DOHH2 (cell line): ENCODE results near the gene METAP1D.

Source experiments
- H3F3A ChIP-seq: fragments of 200-600 bp; sonication (generic), shearing (Covaris generic); 2 replicates; pipeline ENCODE4 v1.6.0; 2016; ENCODE audit warnings: antibody characterized with exemption, mild to moderate bottlenecking; ENCODE audit not compliant: control insufficient read depth, insufficient read depth
- H3K27ac ChIP-seq: fragments of 200-600 bp; sonication (generic); 2 replicates; pipeline ENCODE4 v1.5.1; 2014; ENCODE audit warnings: low read depth, mild to moderate bottlenecking, low read length, moderate library complexity
- H3K27me3 ChIP-seq: fragments of 200-600 bp; sonication (generic); 2 replicates; pipeline ENCODE4 v1.6.1; 2014; ENCODE audit warnings: mild to moderate bottlenecking, low read length, mixed read lengths; ENCODE audit not compliant: control insufficient read depth
- H3K36me3 ChIP-seq: fragments of 200-600 bp; sonication (generic); 2 replicates; pipeline ENCODE4 v1.6.1; 2014; ENCODE audit warnings: mild to moderate bottlenecking, low read length, moderate library complexity, mixed read lengths; ENCODE audit not compliant: control insufficient read depth
- H3K4me1 ChIP-seq: fragments of 200-600 bp; sonication (generic); 2 replicates; pipeline ENCODE4 v1.6.1; 2014; ENCODE audit warnings: mild to moderate bottlenecking, low read length, mixed read lengths; ENCODE audit not compliant: control insufficient read depth
- H3K4me2 ChIP-seq: fragments of 200-600 bp; sonication (generic); 2 replicates; pipeline ENCODE4 v1.6.0; 2014; ENCODE audit warnings: mild to moderate bottlenecking, low read length, moderate library complexity
- H3K4me3 ChIP-seq: fragments of 200-600 bp; sonication (generic); 2 replicates; pipeline ENCODE4 v1.5.1; 2014; ENCODE audit warnings: mild to moderate bottlenecking, low read length, mixed read lengths
- H3K79me2 ChIP-seq: fragments of 200-600 bp; sonication (generic); 2 replicates; pipeline ENCODE4 v1.6.1; 2014; ENCODE audit warnings: mild to moderate bottlenecking, low read length, mixed read lengths; ENCODE audit not compliant: control insufficient read depth
- H3K9me2 ChIP-seq: fragments of 200-600 bp; sonication (generic); replicated peaks from 2 replicates; pipeline ENCODE4 v1.6.1; 2014; ENCODE audit warnings: mild to moderate bottlenecking, low read length, mixed read lengths; ENCODE audit not compliant: control insufficient read depth
- H3K9me3 ChIP-seq: fragments of 200-600 bp; sonication (generic); 2 replicates; pipeline ENCODE4 v1.6.1; 2014; ENCODE audit warnings: antibody characterized with exemption, low read length, mixed read lengths; ENCODE audit not compliant: control insufficient read depth, insufficient read depth
- H4K20me1 ChIP-seq: fragments of 200-600 bp; sonication (generic); 2 replicates; pipeline ENCODE4 v1.6.0; 2014; ENCODE audit warnings: low read depth, mild to moderate bottlenecking, antibody characterized with exemption, low read length, moderate library complexity; ENCODE audit not compliant: control insufficient read depth, insufficient read depth
- CTCF ChIP-seq: fragments of 200-600 bp; sonication (generic); IDR thresholded peaks from one replicate; pipeline ENCODE4 v1.5.1; 2014; ENCODE audit warnings: antibody characterized with exemption, mild to moderate bottlenecking, low read depth, low read length; ENCODE audit not compliant: poor library complexity, severe bottlenecking
- EZH2phosphoT487 ChIP-seq: fragments of 200-600 bp; sonication (generic); IDR thresholded peaks from 2 replicates; pipeline ENCODE4 v1.6.1; 2017; ENCODE audit warnings: borderline replicate concordance, mild to moderate bottlenecking, antibody characterized with exemption, low read length, moderate library complexity, mixed read lengths

Gene METAP1D

DNA sequence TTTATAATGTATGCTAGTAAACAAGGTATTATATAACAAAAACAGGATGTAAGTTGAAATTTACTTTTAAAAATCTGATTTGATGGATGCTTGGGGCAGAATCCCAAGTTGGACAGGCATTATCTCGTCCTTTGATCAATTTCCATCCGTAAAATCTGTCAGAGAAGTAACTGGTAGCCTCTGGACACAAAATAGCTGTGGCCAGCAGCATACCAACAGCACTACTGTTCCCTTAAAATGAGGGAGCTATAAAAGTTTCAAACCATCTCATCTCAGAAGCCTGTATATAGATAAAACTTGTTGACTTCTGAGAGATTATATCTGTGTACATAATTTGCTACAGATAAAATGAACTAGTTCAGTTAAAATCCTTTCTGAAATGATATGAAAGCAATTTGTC is 14.7 kb upstream of the METAP1D start:
- H3K79me2 ChIP-seq = no peaks in the 10 kb centered on the region
- H3K9me2 ChIP-seq = no peaks in the 10 kb centered on the region
- H3K36me3 ChIP-seq = peaks cover 23% of the 10 kb centered on the region
- H3K4me3 ChIP-seq = no peak overlapping the region
- peaks cover 6% of the 10 kb centered on the region; the same call in 1 of the 2 replicates for H3F3A ChIP-seq
- no peaks in the 10 kb centered on the region for H4K20me1 ChIP-seq
- no peaks in the 10 kb centered on the region for H3K27me3 ChIP-seq
- TF ChIP-seq CTCF = no peak
- TF ChIP-seq EZH2phosphoT487 = no peak
- H3K4me2 ChIP-seq = no peak overlapping the region
- H3K4me1 ChIP-seq = no peaks in the 10 kb centered on the region
- H3K9me3 ChIP-seq = no peaks in the 10 kb centered on the region
- H3K27ac ChIP-seq = no peak overlapping the region

DNA sequence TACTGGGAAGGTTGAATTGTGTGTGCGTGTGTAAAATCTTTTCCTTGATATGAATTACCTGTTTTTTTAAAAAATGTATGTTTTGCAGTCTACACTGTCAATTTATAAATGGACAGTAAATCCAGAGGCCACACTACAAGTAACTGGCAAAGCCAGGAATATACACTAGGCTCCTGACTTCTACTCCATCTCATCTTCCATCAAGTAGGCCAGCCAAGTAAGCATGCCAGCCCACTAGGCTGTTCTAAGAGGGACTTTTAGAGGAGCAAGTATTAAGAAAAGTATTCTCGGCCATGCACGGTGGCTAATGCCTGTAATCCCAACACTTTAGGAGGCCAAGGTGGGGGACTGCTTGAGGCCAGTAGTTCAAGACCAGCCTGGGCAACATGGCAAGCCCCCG is 13.0 kb upstream of the METAP1D start:
- Histone ChIP-seq H3K36me3 (peaks cover 17% of the 10 kb centered on the region), H3K4me2 (no peak overlapping the region), H3K27ac (no peak overlapping the region), H3K4me1 (no peaks in the 10 kb centered on the region), H3K27me3 (no peaks in the 10 kb centered on the region), H4K20me1 (no peaks in the 10 kb centered on the region), H3K9me3 (no peaks in the 10 kb centered on the region), H3F3A (0 out of 2 replicates have a peak, but pooled peaks cover 2% of the 10 kb centered on the region), H3K4me3 (no peak overlapping the region), H3K79me2 (no peaks in the 10 kb centered on the region), H3K9me2 (no peaks in the 10 kb centered on the region)
- TF ChIP-seq CTCF (no peak), EZH2phosphoT487 (no peak)

DNA sequence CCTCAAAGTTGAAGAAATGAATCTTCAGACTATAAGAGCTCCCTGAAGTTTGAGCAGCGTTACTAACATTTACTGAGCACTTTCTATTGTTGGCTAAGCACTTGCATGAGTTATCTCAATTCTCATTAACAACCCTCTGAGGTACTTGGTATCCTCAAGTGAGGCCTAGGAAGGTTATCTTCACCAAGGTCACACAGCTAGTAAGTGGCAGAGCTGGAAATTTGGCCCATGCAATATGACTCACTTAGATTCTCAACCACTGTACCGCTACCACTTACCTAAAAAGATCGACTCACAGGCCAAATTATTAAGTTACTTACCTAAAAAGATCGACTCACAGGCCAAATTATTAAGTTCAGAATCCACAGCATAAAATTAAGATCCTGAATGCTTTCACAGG is 8.7 kb upstream of the METAP1D start:
- Histone ChIP-seq H3K27ac (no peak overlapping the region), H3K36me3 (no peaks in the 10 kb centered on the region), H3K9me3 (no peaks in the 10 kb centered on the region), H3K79me2 (no peaks in the 10 kb centered on the region), H3K27me3 (no peaks in the 10 kb centered on the region), H3F3A (0 out of 2 replicates have a peak, but pooled peaks cover 2% of the 10 kb centered on the region), H3K4me1 (no peaks in the 10 kb centered on the region), H3K4me2 (no peak overlapping the region), H4K20me1 (no peaks in the 10 kb centered on the region), H3K4me3 (no peak overlapping the region), H3K9me2 (no peaks in the 10 kb centered on the region)
- TF ChIP-seq CTCF = no peak
- no peak for TF ChIP-seq EZH2phosphoT487
